Uterus (tissue), 2 donors: Measurements from ENCODE around the gene CASQ1.

ENCODE experiments used
- POLR2A ChIP-seq, 2 donors: fragments of 450-650 bp; IDR thresholded peaks; one replicate each; pipeline ENCODE4 v1.6.1; 2016; ENCODE audit warnings: antibody characterized with exemption in 2 of 2, mild to moderate bottlenecking in 1 of 2, moderate library complexity in 1 of 2
- TF ChIP-seq, protein P1 (sequence below), 4 experiments: fragments of 200-600 bp in 2 of 4; fragments of 450-650 bp in 2 of 4; sonication (generic) in 2 of 4; IDR thresholded peaks; one replicate each; pipeline ENCODE4 v1.5.1; 2016 to 2019; ENCODE audit warnings: antibody characterized with exemption in 4 of 4, mild to moderate bottlenecking in 2 of 4, moderate library complexity in 1 of 4

DNA sequence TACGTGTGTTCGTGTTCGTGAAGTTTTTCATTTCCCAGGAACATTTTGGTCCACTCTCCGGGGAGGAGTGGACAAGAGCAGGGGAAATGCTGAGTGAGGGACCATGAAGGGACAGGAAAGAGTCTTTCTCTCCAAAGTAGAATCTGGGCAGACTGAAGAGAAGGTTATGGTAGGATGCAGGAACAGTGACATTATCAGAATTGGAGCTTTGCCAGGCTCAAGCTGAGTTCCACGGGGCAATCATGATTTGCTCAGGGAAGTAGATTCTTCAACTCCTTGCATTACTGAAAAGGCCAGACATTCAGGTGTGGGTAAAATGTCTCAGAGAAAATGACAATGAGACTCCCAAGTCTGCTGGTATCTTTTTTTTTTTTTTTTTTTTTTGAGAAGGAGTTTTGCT is 22.4 kb upstream of the CASQ1 start:
- TF ChIP-seq, protein P1, sequence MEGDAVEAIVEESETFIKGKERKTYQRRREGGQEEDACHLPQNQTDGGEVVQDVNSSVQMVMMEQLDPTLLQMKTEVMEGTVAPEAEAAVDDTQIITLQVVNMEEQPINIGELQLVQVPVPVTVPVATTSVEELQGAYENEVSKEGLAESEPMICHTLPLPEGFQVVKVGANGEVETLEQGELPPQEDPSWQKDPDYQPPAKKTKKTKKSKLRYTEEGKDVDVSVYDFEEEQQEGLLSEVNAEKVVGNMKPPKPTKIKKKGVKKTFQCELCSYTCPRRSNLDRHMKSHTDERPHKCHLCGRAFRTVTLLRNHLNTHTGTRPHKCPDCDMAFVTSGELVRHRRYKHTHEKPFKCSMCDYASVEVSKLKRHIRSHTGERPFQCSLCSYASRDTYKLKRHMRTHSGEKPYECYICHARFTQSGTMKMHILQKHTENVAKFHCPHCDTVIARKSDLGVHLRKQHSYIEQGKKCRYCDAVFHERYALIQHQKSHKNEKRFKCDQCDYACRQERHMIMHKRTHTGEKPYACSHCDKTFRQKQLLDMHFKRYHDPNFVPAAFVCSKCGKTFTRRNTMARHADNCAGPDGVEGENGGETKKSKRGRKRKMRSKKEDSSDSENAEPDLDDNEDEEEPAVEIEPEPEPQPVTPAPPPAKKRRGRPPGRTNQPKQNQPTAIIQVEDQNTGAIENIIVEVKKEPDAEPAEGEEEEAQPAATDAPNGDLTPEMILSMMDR (IDR thresholded peaks at IDR 0.05): no peak
- TF ChIP-seq POLR2A (IDR thresholded peaks at IDR 0.05): no peak
